Measurements from ENCODE around the gene MUC5B. TPM values are rescaled to one million over a fixed set of nuclear protein-coding genes. Genes with fewer than 3 reads are reported as not detected.
"Not testable (repeated sequence)": the region's sequence is repeated elsewhere in the genome, so short reads cannot be mapped to it uniquely, and the experiment has no call there.

Gene MUC5B
- polyA plus RNA-seq (2013, experiment 1 of 2; ENCODE audit: insufficient read length): 0.02 TPM
- 0.01 TPM for polyA plus RNA-seq (2013, experiment 2 of 2; ENCODE audit: insufficient read length)

GRCh38 chr11:1222491-1223345 is at the start of gene MUC5B:
TSS of gene MUC5B (plus strand) at chr11:1223066. CDS start at chr11:1223124, 58 bp downstream.
- no peak for DNase-seq

- not testable (repeated sequence) for DNase-seq
Observed at GRCh38 chr11:1173396-1173795, 49.5 kb upstream of the MUC5B start.

- no peak for DNase-seq
Observed at GRCh38 chr11:1174441-1175370, 48.2 kb upstream of the MUC5B start.

GRCh38 chr11:1175461-1176223 is 47.2 kb upstream of the MUC5B start:
- DNase-seq: no peak

GRCh38 chr11:1176224-1177019 is 46.4 kb upstream of the MUC5B start:
- DNase-seq: no peak

GRCh38 chr11:1177020-1177770 is 45.7 kb upstream of the MUC5B start:
- no peak for DNase-seq

GRCh38 chr11:1177771-1178090 is 45.1 kb upstream of the MUC5B start:
- no peak for DNase-seq

- no peak for DNase-seq
Observed at GRCh38 chr11:1178201-1178885, 44.5 kb upstream of the MUC5B start.

GRCh38 chr11:1178906-1179305 is 44.0 kb upstream of the MUC5B start:
- DNase-seq: no peak

- no peak for DNase-seq
Observed at GRCh38 chr11:1179641-1180040, 43.2 kb upstream of the MUC5B start.

- DNase-seq: no peak
Observed at GRCh38 chr11:1180171-1180570, 42.7 kb upstream of the MUC5B start.

GRCh38 chr11:1180947-1181391 is 41.9 kb upstream of the MUC5B start:
- DNase-seq: no peak

GRCh38 chr11:1181420-1181819 is 41.4 kb upstream of the MUC5B start:
- DNase-seq: no peak

GRCh38 chr11:1181853-1182535 is 40.9 kb upstream of the MUC5B start:
- DNase-seq: no peak

- DNase-seq: not testable (repeated sequence)
Observed at GRCh38 chr11:1184139-1184538, 38.7 kb upstream of the MUC5B start.

- DNase-seq: not testable (repeated sequence)
Observed at GRCh38 chr11:1188451-1189130, 34.3 kb upstream of the MUC5B start.

- DNase-seq: not testable (repeated sequence)
Observed at GRCh38 chr11:1189816-1190215, 33.0 kb upstream of the MUC5B start.

- DNase-seq: not testable (repeated sequence)
Observed at GRCh38 chr11:1191786-1192470, 30.9 kb upstream of the MUC5B start.
